Activated gamma-delta T cell (primary cell): ENCODE data around the gene SNRPD1.
A peak's percentile ranks its signal among the peaks of the same experiment; 100 is the strongest.
"Not testable (repeated sequence)": the region's sequence is repeated elsewhere in the genome, so short reads cannot be mapped to it uniquely, and the experiment has no call there.

ENCODE experiments used
- DNase-seq: peaks from one replicate; lab custom pipeline; 2025; lab: John Stamatoyannopoulos, UW
- total RNA-seq, 2 donors: gene quantifications; one replicate each; lab custom pipeline; 2026; lab: John Stamatoyannopoulos, UW

The SNRPD1 gene
- 32.2 to 33.6 reads per million in 2 donors for total RNA-seq

DNA sequence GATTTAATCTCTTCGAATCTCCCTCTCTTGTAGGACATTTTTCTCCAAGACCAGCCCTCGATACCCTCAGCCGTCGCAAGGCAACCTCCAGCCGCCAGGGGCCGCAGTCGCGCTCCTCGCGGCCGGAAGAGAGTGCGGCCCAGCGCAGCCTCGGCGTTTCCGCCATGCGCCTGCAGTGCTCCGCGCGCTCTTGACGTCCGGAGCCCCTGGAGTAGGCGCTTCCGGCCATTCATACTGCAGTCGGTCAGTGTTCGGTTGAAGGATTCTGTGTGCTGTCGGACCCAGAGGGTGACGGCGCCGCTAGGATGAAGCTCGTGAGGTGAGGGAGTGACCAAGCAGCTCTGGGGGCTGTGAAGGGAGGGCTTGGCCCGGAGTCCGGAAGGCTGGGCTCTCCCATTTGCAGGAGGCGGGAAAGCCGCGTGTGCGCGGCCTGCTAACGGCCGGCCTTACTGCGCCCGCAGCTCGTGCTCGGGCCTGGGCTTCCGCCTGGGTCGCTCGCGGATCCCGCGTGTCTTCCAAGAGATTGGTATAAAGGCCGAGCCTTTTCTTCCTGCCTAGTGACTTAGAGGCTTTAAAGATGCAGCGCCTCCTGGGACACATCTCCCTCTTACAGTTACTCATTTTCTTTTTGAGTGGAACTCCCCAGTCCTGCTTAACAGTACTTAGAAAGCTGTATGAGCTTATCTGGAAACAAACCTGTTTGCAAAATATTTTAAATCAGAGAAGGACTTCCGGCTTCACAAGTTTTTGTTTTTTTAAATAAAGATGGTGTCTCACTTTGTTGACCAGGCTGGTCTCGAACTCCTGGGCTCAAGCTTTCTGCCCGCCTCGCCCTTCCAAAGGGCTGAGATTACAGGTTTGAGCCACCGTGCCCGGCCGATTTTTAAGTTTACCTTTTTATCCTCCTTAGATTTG lies at the start of gene SNRPD1:
Gene SNRPD1, plus strand, starts transcription at position 190 of the 915 bp plus-strand sequence. Its CDS starts 116 bp downstream, at position 306.
- peak; percentile 76 for DNase-seq

DNA sequence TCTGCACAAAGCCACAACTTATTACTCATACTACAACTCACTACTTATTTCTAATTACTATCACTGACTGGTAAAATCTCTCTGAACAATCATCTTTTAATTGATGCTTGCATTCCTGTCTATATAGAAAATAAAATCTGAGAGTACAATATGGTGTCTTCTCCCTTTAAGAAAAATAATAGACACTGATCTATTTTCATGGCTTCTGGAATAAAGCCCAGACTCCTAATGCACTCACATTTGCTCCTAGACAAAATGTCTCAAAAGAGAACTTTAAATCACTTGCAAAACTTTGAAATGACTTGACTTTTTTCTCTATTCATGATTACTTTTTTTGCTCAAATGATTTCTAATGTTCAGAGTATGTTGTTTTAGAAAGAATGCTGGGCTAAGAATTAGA lies 40.3 kb upstream of the SNRPD1 start:
- DNase-seq, result no peak

DNA sequence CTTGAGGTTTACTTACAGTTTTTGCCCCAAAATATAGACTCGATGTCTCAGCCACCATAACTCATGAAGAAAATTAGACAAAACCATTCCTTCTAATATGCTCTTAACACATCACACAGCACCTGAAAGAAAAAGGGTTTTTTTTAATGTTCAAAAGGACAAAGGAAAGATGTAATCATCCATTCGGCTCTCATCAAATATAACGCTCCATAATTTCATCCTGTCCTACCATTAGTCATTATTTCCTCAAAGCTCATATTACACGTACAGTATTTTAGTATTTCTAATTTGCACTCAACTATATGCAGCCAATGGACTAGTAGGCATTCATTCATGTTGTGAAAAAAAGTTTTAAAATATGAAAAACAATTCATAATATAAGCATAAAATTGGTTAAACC lies 36.5 kb upstream of the SNRPD1 start:
- DNase-seq, result no peak

DNA sequence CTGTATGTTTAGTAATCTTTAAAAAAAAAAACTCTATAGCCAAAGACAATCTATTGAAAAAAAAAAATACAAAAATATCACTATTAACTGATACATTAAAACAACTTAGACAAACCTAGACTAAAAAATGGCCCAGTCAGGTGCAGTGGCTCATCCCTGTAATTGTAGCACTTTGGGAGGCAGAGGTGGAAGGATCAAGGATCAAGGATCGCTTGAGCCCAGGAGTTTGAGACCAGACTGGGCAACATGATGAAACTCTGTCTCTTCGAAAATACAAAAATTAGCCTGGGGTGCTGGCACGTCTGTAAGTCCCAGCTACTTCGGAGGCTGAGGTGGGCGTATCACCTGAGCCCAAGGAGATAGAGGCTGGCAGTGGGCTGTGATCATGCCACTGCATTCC lies 27.7 kb upstream of the SNRPD1 start:
- no peak for DNase-seq

DNA sequence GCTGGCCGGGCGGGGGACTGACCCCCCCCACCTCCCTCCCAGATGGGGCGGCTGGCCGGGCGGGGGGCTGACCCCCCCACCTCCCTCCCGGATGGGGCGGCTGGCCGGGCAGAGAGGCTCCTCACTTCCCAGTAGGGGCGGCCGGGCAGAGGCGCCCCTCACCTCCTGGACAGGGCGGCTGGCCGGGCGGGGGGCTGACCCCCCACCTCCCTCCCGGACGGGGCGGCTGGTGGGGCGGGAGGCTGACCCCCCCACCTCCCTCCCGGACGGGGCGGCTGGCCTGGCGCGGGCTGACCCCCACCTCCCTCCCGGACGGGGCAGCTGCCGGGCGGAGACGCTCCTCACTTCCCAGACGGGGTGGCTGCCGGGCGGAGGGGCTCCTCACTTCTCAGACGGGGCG lies 19.8 kb upstream of the SNRPD1 start:
- not testable (repeated sequence) for DNase-seq

DNA sequence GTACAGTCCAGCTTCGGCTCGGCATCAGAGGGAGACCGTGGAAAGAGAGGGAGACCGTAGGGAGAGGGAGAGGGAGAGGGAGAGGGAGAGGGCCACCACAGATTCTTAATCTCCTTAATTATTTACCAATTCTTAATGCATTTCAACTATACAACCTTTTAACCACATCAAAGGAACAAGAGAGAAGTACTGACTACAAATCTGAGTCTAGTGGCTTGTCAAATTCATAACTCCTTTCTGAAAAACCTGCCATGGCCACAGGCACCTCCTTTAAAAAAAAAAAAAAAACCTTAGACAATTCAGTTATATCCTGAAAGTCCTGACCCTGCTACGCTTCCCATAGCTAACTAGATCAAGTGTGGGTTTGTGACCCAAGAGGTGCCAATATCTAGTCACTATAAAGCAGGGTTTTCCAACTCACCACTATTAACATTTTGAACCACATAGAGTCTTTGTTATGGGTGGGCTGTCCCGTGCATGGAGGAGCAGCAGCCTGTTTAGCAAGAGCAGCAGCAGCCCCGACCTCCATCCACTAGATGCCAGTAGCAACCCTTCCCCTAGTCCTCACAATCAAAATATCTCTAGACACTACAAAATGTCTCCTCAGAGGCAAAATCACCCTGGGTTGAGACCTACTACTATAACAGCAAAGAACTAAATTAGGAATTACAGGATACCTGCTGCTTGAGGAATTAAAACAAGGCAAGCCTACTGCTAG lies 18.4 kb upstream of the SNRPD1 start:
- no peak for DNase-seq

DNA sequence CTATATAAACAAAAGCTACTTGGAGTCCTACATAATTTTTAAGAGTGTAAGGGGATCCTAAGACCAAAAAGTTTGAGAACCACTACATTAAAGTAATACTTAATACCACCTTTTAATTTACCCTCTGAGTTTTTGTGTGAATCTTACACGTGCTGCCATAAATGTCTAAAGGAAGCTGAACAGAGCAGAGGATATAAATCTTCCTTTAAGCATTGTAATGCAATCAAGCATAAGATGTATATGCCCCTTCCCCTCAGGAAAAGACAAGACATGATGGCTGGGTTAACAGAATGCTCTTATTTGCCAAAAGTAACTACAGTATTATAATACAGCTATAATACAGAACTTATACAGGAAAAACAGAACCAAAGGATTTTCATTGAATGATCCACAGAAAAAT lies 14.5 kb upstream of the SNRPD1 start:
- no peak for DNase-seq

DNA sequence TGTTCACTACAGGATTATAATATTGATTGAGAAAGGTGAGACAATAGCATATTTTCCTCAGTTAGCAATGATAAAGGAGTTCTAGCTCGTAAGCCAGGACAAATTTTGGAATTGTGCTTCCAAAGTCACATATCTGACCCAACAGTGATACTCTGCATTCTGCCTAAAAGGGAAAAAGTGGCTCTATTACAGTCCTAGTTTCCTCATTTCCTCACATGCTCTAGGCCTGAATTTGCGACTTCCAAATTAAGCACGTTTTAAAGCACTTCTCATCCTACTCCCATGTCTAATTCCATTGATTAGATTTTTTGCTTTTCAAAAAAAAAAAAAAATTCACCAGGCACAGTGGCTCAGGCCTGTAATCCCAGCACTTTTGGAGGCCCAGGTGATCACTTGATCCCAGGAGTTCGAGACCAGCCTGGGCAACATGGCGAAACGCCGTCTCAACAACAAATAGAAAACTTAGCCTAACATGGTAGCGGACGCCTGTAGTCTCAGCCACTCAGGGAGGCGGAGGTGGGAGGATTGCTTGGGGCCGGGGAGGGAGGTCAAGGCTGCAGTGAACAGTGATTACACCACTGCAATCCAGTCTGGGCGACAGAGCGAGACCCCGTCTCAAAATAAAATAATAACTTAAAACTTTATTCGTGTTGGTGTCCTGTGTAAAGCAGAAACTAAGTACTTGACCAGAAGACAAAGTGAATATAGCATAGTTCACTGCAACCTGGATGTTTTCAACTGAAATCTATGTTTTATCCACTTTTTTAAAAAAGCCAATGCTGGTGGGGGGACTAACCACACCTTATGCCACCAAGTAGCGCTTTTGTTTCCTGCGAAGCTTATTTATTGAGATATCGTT lies 13.2 kb upstream of the SNRPD1 start:
- DNase-seq, result no peak

DNA sequence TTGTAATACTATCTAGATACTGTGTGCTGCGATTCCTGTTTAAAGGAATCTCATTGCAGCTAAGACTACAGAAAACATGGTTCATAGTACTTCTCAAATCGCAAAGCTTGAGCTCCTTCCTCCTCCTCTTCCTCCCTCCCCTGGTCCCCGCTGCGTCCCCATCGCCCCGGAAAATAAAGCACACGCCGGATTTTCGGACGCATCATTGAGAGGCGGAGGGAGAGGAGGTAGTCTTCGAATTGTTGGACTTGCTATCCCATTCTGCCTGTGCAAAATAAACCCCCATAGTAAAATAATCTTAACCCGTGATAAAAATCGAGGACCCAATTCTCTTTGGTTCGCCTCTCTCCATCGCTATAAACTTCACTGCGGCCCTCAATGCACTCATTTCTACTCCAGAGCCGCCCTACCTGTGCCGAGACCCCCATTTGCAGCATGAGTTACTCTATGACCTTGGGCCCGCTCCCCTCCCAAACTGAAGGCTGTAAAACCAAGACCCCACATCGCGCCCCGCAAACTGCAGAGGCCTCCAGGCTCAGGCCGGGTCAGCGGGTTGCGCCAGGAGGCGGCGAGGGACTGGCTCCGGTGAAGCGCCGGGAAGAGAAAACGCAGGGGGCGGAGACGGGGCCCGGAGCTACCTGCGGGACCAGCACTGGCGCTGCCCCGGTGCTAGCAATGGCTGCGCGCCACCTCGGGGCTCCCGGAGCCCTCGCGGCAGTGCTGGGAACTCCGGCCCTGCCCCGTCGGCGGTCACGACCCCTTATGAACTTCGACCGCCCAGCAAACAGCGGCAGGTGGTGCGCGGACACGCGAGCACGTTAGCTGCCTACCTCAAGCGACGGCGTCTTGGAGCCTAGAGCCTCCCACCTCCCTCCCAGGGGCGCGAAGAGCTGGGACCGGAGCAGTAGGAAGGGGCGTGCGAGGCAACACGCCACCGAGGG lies 12.3 kb upstream of the SNRPD1 start:
- peak; percentile 64 for DNase-seq

DNA sequence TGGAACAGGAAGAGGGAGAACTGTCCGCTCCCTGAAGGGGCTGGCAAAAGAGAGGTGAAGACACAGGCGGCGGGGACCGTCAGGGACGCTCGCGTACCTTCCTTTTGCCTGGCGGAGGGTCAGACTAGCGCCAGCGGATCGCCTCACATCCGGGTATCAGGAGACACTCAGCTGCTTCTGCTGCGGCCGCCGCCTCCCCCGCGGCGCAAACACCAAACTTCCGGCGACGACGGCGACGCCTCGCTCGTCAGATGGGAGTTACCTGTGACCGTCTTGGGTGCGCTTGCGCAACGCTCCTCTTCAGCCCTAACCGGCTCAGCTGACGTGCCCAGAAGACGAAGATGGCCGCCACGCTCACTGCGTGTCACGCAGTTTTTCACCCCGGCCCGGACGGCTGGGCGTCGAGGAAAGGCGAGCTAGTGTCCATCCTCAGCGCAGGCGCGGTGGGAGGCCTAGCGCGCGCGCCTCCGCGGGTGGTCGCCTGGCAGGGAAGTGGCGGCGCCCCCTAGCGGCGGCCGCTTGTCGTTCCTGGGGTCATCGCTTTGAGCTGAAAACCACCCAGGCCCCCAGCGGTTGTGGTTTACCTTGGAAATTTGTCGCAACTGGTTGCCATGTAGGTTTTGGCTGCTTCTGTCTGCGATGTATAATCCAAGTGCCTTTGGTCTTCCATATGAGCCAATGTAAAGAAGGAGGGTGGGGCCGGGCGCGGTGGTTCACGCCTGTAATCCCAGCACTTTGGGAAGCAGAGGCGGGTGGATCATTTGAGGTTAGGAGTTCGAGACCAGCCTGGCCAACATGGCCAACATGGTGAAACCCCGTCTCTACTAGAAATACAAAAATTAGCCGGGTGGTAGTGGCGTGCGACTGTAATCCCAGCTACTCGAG lies 11.3 kb upstream of the SNRPD1 start, which contains the start of gene ESCO1:
Gene ESCO1, minus strand, starts transcription at position 179 of the 885 bp plus-strand sequence. CDS start 25,861 bp downstream, outside the sequence.
- peak; percentile 94 for DNase-seq

DNA sequence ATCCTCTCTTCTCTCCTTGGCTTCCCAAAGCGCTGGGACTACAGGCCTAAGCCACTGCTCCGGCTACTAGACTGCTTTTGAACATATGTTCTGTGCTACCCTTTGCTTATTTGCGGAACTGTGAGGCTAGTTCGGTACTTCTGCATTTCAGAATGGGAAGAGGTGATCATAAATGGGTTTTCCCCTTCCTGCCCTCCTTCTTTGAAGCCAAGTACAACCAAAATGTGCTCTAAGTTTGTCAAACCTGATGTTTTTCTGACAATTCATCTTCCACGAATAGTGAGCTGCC lies 9.9 kb upstream of the SNRPD1 start:
- no peak for DNase-seq

DNA sequence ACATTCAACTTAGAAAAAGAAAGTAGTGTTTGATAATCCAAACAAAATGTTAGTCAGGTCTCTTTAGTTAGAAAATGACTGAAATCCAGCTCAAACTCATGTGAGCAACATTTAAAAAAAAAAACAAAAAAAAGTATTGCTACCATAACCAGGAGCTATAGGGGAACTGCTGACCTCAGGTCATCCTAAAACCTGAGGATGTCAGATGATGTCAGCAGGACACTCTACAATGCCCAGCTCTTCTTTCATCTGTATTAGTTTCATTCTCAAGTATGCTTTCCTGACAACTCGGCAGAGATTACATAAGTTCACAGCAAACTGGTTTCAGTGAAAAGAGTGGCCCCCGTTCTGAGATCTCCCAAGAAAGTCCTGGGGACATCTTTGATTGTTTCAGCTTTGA lies 7.4 kb upstream of the SNRPD1 start:
- no peak for DNase-seq

DNA sequence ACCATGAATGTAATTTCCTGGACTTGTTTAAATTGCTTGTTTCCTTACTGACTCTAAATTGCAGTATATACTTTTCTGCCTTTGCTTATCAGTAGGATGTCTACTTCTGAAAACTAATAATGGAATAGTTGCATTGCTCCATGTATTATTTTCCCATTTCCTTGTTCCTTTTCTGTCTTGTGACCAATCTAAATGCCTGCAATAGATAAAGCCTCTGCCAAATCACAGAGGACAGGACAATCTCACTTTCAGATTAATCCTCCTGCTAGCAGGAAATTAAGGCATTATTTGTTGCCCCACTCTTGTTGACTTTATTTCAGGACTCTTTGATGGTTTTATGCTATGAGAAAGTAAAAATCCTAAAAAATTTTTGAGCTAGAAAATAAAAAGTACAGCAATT lies 6.9 kb upstream of the SNRPD1 start:
- no peak for DNase-seq

DNA sequence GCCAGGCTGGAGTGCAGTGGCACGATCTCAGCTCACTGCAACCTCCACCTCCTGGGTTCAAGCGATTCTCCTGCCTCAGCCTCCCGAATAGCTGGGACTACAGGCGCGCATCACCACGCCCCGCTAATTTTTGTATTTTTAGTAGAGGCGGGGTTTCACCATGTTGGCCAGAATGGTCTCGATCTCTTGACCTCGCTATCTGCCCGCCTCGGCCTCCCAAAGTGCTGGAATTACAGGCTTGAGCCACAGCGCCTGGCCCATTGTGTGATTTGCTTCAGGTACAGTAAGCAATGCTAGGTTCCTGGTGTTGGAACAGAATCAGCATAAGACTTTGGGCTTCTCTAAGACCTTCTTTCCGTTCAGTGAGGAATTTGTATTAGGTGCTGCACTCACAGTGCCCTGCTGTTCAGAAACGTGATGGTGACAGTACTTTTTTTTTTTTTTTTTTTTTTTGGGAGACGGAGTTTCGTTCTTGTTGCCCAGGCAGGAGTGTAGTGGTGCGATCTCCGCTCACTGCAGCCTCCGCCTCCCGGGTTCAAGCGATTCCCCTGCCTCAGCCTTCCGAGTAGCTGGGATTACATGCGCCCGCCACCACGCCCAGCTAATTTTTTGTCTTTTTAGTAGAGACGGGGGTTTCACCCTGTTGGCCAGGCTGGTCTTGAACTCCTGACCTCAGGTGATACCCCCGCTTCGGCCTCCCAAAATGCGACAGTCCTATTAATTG lies 551 bp upstream of the SNRPD1 start:
- not testable (repeated sequence) for DNase-seq

DNA sequence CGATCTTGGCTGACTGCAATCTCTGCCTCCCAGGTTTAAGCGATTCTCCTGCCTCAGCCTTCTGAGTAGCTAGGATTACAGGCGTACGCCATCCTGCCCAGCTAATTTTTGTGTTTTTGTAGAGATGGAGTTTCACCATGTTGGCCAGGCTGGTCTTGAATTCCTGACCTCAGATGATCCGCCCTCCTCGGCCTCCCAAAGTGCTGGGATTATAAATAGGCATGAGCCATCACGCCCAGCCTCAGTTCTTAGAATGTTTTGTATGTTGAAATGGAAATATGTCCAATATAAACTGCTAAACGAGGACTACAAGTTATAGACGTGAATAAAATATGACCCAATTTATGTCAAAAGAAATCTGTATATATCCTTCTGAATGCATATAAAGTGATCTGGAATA lies 9.5 kb downstream of the SNRPD1 start:
- not testable (repeated sequence) for DNase-seq

DNA sequence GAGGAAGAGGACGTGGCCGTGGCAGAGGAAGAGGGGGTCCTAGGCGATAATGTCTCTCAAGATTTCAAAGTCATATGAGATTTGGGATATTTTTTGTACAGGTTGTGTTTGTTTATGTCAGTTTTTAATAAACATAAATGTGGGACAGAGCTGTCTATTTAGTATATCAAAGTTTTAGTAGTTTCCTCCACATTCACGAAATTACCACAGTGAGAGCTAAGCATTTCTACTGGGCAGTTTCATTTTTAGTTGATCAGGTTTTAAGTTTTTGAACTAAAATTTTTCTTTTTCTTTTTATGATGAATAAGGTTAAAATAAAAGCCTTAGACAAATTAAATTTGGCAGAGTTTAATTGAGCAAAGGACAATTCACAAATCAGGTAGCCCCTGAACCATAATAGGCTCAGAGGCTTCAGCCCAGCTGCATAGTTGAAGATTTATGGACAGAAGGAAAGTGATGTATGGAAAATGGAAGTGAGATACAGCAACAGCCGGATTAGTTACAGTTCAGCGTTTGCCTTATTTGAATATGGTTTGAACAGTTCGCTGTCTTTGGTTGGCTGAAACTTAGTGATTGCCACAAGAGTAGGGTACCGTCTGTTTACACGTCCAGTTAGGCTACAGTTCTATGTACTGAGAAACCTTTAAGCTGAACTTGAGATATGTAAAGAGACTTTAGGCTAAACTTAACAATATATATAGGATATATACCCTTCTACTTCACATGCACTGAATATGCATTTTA lies 17.1 kb downstream of the SNRPD1 start:
- DNase-seq, result no peak

DNA sequence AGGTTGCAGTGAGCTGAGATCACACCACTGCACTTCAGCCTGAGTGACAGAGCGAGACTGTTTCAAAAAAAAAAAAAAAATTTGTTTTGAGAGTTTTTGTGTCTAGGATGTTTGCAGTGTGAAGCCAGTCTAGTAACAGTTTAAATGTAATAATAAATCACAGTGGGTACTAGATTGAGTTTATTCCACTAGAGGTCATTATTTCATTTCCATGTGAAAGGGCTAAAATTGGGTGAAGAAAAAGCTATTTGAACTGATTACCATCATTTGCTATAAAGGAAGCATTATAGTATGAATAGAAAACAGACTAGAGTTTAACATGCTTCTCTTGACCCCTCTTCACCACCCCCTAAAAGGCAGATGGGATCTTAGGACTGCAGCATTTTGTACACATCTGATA lies 20.3 kb downstream of the SNRPD1 start:
- no peak for DNase-seq

DNA sequence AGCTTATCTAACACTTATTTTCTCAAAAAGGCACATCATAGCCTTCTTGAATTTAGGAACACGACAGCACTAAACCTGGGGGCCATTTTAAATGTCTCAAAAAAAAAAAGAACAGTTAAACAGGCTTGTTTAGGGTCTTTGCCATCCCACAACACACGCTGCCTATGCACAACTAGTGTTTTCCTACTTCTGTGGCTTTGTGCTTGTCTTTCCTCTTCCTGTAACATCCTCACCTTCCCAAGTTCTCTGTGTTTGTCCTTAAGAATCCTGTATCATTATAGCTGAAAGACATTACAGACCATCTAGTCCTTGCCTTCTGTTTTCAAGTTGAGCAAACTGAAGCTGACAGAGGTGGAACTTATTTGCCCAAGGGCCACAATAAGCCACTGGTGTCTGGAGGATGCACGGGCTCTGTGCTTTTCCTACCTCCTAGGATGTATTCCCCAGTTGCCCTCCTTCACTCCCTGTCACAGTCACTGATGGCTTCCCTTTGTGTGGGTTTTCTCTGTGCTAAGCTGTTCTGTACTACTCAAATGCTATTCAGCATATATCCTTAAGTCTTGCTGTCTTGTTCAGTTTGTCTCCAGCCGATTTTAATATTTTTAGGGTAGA lies 22.6 kb downstream of the SNRPD1 start:
- DNase-seq, result no peak
